GM18511 (cell line): ENCODE results near the gene GLS2.
"Not testable (repeated sequence)": the region's sequence is repeated elsewhere in the genome, so short reads cannot be mapped to it uniquely, and the experiment has no call there.

Source experiments
- ATAC-seq: cut with Tn5 transposase; IDR thresholded peaks from one replicate; pipeline ENCODE4 v1.9.1; 2021; ENCODE audit warnings: mild to moderate bottlenecking, moderate library complexity; ENCODE audit not compliant: unreplicated experiment

Gene GLS2

GRCh38 chr12:56448860-56449621, 38.9 kb downstream of the GLS2 start, which contains the start of gene TIMELESS:
TIMELESS (minus strand) TSS chr12:56449426; CDS start chr12:56434170, 15,256 bp downstream.
- ATAC-seq, result peak; percentile 96

- ATAC-seq, result not testable (repeated sequence)
Observed at GRCh38 chr12:56443208-56443607, 44.8 kb downstream of the GLS2 start.

GRCh38 chr12:56437430-56438176, 50.4 kb downstream of the GLS2 start:
- ATAC-seq, result no peak

DNA sequence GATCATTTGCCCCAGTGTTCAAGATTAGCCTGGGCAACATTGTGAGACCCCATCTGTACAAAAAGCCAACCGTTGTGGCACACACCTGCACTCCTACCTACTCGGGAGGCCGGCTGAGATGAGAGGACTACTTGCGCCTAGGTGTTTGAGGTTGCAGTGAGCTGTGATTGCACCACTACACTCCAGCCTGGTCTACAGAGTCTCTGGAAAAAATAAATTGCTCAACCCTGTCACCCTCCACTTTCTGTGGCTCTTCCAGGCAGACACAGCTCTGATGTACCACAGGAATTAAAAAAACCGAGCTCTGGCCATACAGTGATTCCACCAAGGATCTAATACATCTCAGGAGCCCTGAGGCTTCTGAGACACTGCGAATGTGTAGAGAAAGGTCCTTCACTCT, 53.1 kb downstream of the GLS2 start:
- no peak for ATAC-seq

GRCh38 chr12:56431850-56432249, 56.1 kb downstream of the GLS2 start:
- no peak for ATAC-seq

- ATAC-seq, result no peak
Observed at GRCh38 chr12:56431288-56431687, 56.7 kb downstream of the GLS2 start.

GRCh38 chr12:56425940-56426438, 62.0 kb downstream of the GLS2 start:
- no peak for ATAC-seq

- ATAC-seq, result no peak
Observed at GRCh38 chr12:56425193-56425592, 62.8 kb downstream of the GLS2 start.
